Endodermal cell (in vitro differentiated cells): ENCODE results near the gene MAPK7. TPM values are rescaled to one million over a fixed set of nuclear protein-coding genes. Genes with fewer than 3 reads are reported as not detected.

Source experiments
- DNase-seq: peaks from one replicate; pipeline ENCODE4 v3.0.0-alpha.2; 2017
- H3K27ac ChIP-seq: 2 replicates; pipeline ENCODE4 v1.5.1; 2013; ENCODE audit warnings: mild to moderate bottlenecking, low read depth, low read length, moderate library complexity
- H3K27me3 ChIP-seq: 2 replicates; pipeline ENCODE4 v1.6.1; 2013; ENCODE audit warnings: mild to moderate bottlenecking, low read length, moderate library complexity; ENCODE audit not compliant: insufficient read depth, control insufficient read depth, poor library complexity, severe bottlenecking
- H3K36me3 ChIP-seq: 2 replicates; pipeline ENCODE4 v1.7.0; 2013; ENCODE audit warnings: mild to moderate bottlenecking, low read length, moderate library complexity; ENCODE audit not compliant: control insufficient read depth, insufficient read depth
- H3K4me1 ChIP-seq: one replicate; pipeline ENCODE4 v1.7.0; 2013; ENCODE audit warnings: low read length; ENCODE audit not compliant: control insufficient read depth, insufficient read depth
- H3K4me3 ChIP-seq: 2 replicates; pipeline ENCODE4 v1.5.1; 2013; ENCODE audit warnings: mild to moderate bottlenecking, low read length, moderate library complexity
- H3K9ac ChIP-seq: 2 replicates; pipeline ENCODE4 v1.6.1; 2013; ENCODE audit warnings: mild to moderate bottlenecking, low read length, moderate library complexity; ENCODE audit not compliant: poor library complexity, severe bottlenecking; ENCODE audit errors: extremely low read depth
- H3K9me3 ChIP-seq: 2 replicates; pipeline ENCODE4 v1.6.1; 2013; ENCODE audit warnings: mild to moderate bottlenecking, low read length, moderate library complexity; ENCODE audit not compliant: control insufficient read depth
- H3K27ac Mint-ChIP-seq: 2 replicates; pipeline ENCODE4 v1.8.0; 2020; ENCODE audit warnings: mixed read lengths
- H3K27me3 Mint-ChIP-seq: 2 replicates; pipeline ENCODE4 v1.8.0; 2021; ENCODE audit warnings: mild to moderate bottlenecking, mixed read lengths; ENCODE audit not compliant: insufficient read depth
- H3K36me3 Mint-ChIP-seq: 2 replicates; pipeline ENCODE4 v1.8.0; 2020; ENCODE audit warnings: low read depth, mixed read lengths
- H3K4me1 Mint-ChIP-seq: 2 replicates; pipeline ENCODE4 v1.8.0; 2020; ENCODE audit warnings: mixed read lengths
- H3K4me3 Mint-ChIP-seq: 2 replicates; pipeline ENCODE4 v1.8.0; 2020; ENCODE audit warnings: mild to moderate bottlenecking, moderate library complexity, mixed read lengths
- H3K9me3 Mint-ChIP-seq: 2 replicates; pipeline ENCODE4 v1.8.0; 2020; ENCODE audit warnings: mild to moderate bottlenecking, mixed read lengths
- CTCF ChIP-seq: fragments of 200-600 bp; sonication (generic); conservative IDR thresholded peaks from 2 replicates; pipeline ENCODE4 v1.5.0; 2021; ENCODE audit warnings: antibody characterized with exemption, mild to moderate bottlenecking
- WGBS, 2 experiments: methylation state at CpG; one replicate each; pipeline versions ENCODE4 v1.1.5 to v1.1.7; 2013; ENCODE audit warnings: missing lambda C conversion rate in 2 of 2, mixed read lengths in 1 of 2; ENCODE audit not compliant: insufficient coverage in 1 of 2, insufficient read length in 1 of 2; 5-methylcytosine and 5-hydroxymethylcytosine counted together
- total RNA-seq, 2 donors: library from RNA; stranded (reverse); fragmentation: NEBNext Ultra II Directional in 1 of 2; extraction: Animal tissue kit (Norgen Biotek cat#: 25700) in 1 of 2; gene quantifications; 2 replicates in 1 of 2; 3 replicates in 1 of 2; pipeline ENCODE4 v1.2.1, GENCODE V29; 2021

Gene MAPK7
- total RNA-seq, 2 donors from 2014 or later: 33.3 to 53.4 TPM

GRCh38 chr17:19370493-19370960 is 7.8 kb upstream of the MAPK7 start:
- no peak for TF ChIP-seq CTCF
- no peak overlapping the region for H3K9ac ChIP-seq
- H3K4me3 ChIP-seq: no peak overlapping the region
- Mint-ChIP-seq H3K9me3 (no peaks in the 10 kb centered on the region), H3K36me3 (peaks cover 12% of the 10 kb centered on the region), H3K27me3 (no peaks in the 10 kb centered on the region), H3K27ac (no peak overlapping the region), H3K4me3 (no peak overlapping the region), H3K4me1 (no peaks in the 10 kb centered on the region)
- H3K27me3 ChIP-seq: no peaks in the 10 kb centered on the region
- H3K36me3 ChIP-seq: peaks cover 9% of the 10 kb centered on the region
- DNase-seq: peak; percentile 46
- 87 to 93% methylated on average over 6 to 7 of the region's 7 CpGs for WGBS, 2 experiments
- H3K9me3 ChIP-seq: no peaks in the 10 kb centered on the region
- H3K27ac ChIP-seq: no peak overlapping the region
- H3K4me1 ChIP-seq: no peaks in the 10 kb centered on the region

GRCh38 chr17:19371259-19372010 is 6.9 kb upstream of the MAPK7 start:
- H3K36me3 ChIP-seq: peaks cover 9% of the 10 kb centered on the region
- no peaks in the 10 kb centered on the region for H3K9me3 ChIP-seq
- no peaks in the 10 kb centered on the region for H3K27me3 ChIP-seq
- Mint-ChIP-seq H3K9me3 (no peaks in the 10 kb centered on the region), H3K4me3 (no peak overlapping the region), H3K27ac (peak overlapping the region; percentile 70), H3K4me1 (no peaks in the 10 kb centered on the region), H3K36me3 (peaks cover 12% of the 10 kb centered on the region), H3K27me3 (no peaks in the 10 kb centered on the region)
- H3K9ac ChIP-seq: no peak overlapping the region
- WGBS, 2 experiments: 92% methylated on average over 4 to 7 of the region's 7 CpGs
- no peak overlapping the region for H3K4me3 ChIP-seq
- no peaks in the 10 kb centered on the region for H3K4me1 ChIP-seq
- TF ChIP-seq CTCF: no peak
- H3K27ac ChIP-seq: no peak overlapping the region
- DNase-seq: peak; percentile 36

GRCh38 chr17:19372011-19372370 is 6.3 kb upstream of the MAPK7 start:
- no peaks in the 10 kb centered on the region for H3K9me3 ChIP-seq
- no peaks in the 10 kb centered on the region for H3K4me1 ChIP-seq
- H3K27ac ChIP-seq: no peak overlapping the region
- peak; percentile 43 for DNase-seq
- Mint-ChIP-seq H3K27ac (peak overlapping the region; percentile 70), H3K9me3 (no peaks in the 10 kb centered on the region), H3K27me3 (no peaks in the 10 kb centered on the region), H3K36me3 (peaks cover 12% of the 10 kb centered on the region), H3K4me3 (no peak overlapping the region), H3K4me1 (peaks cover 3% of the 10 kb centered on the region)
- H3K9ac ChIP-seq: no peak overlapping the region
- no peak for TF ChIP-seq CTCF
- H3K4me3 ChIP-seq: no peak overlapping the region
- WGBS, 2 experiments: 94 to 95% methylated on average over 9 of the region's 9 CpGs
- H3K27me3 ChIP-seq: no peaks in the 10 kb centered on the region
- peaks cover 9% of the 10 kb centered on the region for H3K36me3 ChIP-seq
